AG10803 (cell line): ENCODE results near the gene MAJIN.
"Not testable (repeated sequence)": the region's sequence is repeated elsewhere in the genome, so short reads cannot be mapped to it uniquely, and the experiment has no call there.

ENCODE experiments used
- DNase-seq: peaks from one replicate; pipeline ENCODE4 v3.0.0; 2010; ENCODE audit warnings: low read depth
- H3K4me3 ChIP-seq: 2 replicates; pipeline ENCODE4 v1.5.1; 2011; ENCODE audit warnings: mild to moderate bottlenecking, low read length, control low read depth
- CTCF ChIP-seq: conservative IDR thresholded peaks from 2 replicates; pipeline ENCODE4 v1.5.1; 2011; ENCODE audit warnings: mild to moderate bottlenecking, low read length, control low read depth, inconsistent platforms

The MAJIN gene

GRCh38 chr11:64989416-64989815 is 17.5 kb upstream of the MAJIN start:
- H3K4me3 ChIP-seq, result no peak overlapping the region
- no peak for TF ChIP-seq CTCF
- DNase-seq, result no peak

- TF ChIP-seq CTCF, result no peak
- no peak overlapping the region for H3K4me3 ChIP-seq
- no peak for DNase-seq
These were observed 16.3 kb upstream of the MAJIN start for GRCh38 chr11:64987998-64988854.

GRCh38 chr11:64983339-64983738 is 11.4 kb upstream of the MAJIN start:
- not testable (repeated sequence) for H3K4me3 ChIP-seq, DNase-seq

- DNase-seq, result no peak
- no peak for TF ChIP-seq CTCF
- H3K4me3 ChIP-seq, result no peak overlapping the region
These were observed 4.7 kb upstream of the MAJIN start for GRCh38 chr11:64976651-64977050.

- no peak for TF ChIP-seq CTCF
- no peak overlapping the region for H3K4me3 ChIP-seq
- DNase-seq, result no peak
These were observed 2.2 kb upstream of the MAJIN start for GRCh38 chr11:64974124-64974523.

- DNase-seq, result no peak
- no peak for TF ChIP-seq CTCF
- H3K4me3 ChIP-seq, result no peak overlapping the region
These were observed 1.2 kb downstream of the MAJIN start for GRCh38 chr11:64970731-64971151.

GRCh38 chr11:64969209-64969608 is 2.7 kb downstream of the MAJIN start:
- TF ChIP-seq CTCF, result no peak
- DNase-seq, result peak; percentile 9
- H3K4me3 ChIP-seq, result no peak overlapping the region
